H1 (cell line): ENCODE results near the gene POLR3E. TPM values are rescaled to one million over a fixed set of nuclear protein-coding genes. Genes with fewer than 3 reads are reported as not detected.

Source experiments
- CBX5 ChIP-seq: fragments of 300-800, 300-1000 bp; sonication (generic); IDR thresholded peaks from 2 replicates; pipeline ENCODE4 v1.7.1; 2016; ENCODE audit warnings: antibody characterized with exemption, low read length, low read depth
- CEBPB ChIP-seq: IDR thresholded peaks from 2 replicates; pipeline ENCODE4 v1.6.1; 2012; ENCODE audit warnings: low read depth, low read length
- FOSL1 ChIP-seq: IDR thresholded peaks from 2 replicates; pipeline ENCODE4 v1.6.1; 2011; ENCODE audit warnings: mild to moderate bottlenecking, low read depth, low read length, moderate library complexity; ENCODE audit not compliant: insufficient read depth
- GABPA ChIP-seq: IDR thresholded peaks from 2 replicates; pipeline ENCODE4 v1.6.1; 2011; ENCODE audit warnings: mild to moderate bottlenecking, low read length, moderate library complexity, borderline replicate concordance; ENCODE audit not compliant: insufficient read depth
- RNF2 ChIP-seq: fragments of 200-900, 300-1000 bp; sonication (generic); IDR thresholded peaks from 2 replicates; pipeline ENCODE4 v1.7.1; 2016; ENCODE audit warnings: borderline replicate concordance, low read depth, mild to moderate bottlenecking, antibody characterized with exemption, low read length; ENCODE audit not compliant: poor library complexity, severe bottlenecking; ENCODE audit errors: missing control alignments
- RXRA ChIP-seq: IDR thresholded peaks from 2 replicates; pipeline ENCODE4 v1.6.1; 2011; ENCODE audit warnings: low read depth, mild to moderate bottlenecking, low read length, moderate library complexity; ENCODE audit not compliant: insufficient read depth
- TEAD4 ChIP-seq: IDR thresholded peaks from 2 replicates; pipeline ENCODE4 v1.6.1; 2012; ENCODE audit warnings: low read depth, low read length, inconsistent platforms, mixed read lengths
- polyA plus RNA-seq, 7 experiments: library from polyadenylated mRNA; depleted of rRNA in 3 of 7; stranded (reverse) in 5 of 7; unstranded in 2 of 7; fragments of >200 nt in 5 of 7; fragments of 200-250 nt in 2 of 7; gene quantifications; 1 replicate in 5 of 7; 2 replicates in 1 of 7; 4 replicates in 1 of 7; pipeline versions ENCODE4 v1.2.1 to v1.2.3, GENCODE V29; 2011 to 2013; ENCODE audit warnings: missing spikeins in 2 of 7, mixed read lengths in 2 of 7
- total RNA-seq: library from RNA; stranded (reverse); fragmentation: NEBNext Ultra II Directional; extraction: Animal tissue kit (Norgen Biotek cat#: 25700); gene quantifications from 2 replicates; pipeline ENCODE4 v1.2.1, GENCODE V29; 2021

Gene POLR3E
- total and polyA plus RNA-seq, 2 of the 8 experiments (the other 6 are each of a cell fraction or from before 2014, with no cell fraction given) = 96.5 to 125 TPM

GRCh38 chr16:22327446-22327775, 30.2 kb downstream of the POLR3E start (continued):
- TF ChIP-seq CBX5 (no peak), RNF2 (no peak), RXRA (no peak), TEAD4 (no peak), CEBPB (no peak), GABPA (no peak), FOSL1 (no peak)
